Measurements from ENCODE around the gene BAG3.
"Not testable (repeated sequence)": the region's sequence is repeated elsewhere in the genome, so short reads cannot be mapped to it uniquely, and the experiment has no call there.

The BAG3 gene

DNA sequence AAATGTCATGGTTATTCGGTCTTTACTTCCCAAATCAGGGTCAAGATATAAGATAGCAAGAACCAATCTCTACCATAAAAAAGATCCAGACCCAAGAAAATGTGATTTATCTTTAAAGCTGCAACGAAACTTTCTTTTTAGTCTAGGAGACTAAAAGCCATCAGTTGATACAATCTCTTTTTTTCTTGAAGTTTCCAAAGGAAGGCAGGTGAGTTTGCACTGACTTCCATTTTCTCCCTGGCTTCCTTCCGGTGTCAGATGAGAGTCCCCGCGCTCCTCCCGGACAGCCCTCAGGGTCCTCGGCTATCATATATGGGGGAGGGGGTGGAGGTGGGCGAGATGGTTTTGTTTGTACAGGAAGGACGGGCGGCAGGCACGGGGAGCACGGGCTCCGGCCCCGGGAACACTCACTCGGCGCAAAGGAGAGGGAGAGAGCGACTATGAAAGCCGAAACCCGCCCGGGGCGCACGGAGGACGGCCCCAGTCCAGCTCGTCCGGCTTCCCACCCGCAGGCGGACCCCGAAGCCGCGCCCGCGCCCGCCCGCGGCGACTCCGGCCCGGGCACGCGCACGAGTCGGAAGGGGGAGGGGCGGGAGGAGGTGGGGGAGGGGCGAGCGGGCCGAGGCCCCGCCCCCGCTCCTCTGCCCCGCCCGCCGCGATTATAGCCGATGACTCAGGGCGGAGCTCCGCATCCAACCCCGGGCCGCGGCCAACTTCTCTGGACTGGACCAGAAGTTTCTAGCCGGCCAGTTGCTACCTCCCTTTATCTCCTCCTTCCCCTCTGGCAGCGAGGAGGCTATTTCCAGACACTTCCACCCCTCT lies at the start of gene BAG3:
Gene BAG3, plus strand, starts transcription at position 689 of the 822 bp plus-strand sequence. CDS start 296 bp downstream, outside the sequence.
- DNase-seq (ENCODE audit: low read depth in 2 of 2): peak; percentile 57 to 70

DNA sequence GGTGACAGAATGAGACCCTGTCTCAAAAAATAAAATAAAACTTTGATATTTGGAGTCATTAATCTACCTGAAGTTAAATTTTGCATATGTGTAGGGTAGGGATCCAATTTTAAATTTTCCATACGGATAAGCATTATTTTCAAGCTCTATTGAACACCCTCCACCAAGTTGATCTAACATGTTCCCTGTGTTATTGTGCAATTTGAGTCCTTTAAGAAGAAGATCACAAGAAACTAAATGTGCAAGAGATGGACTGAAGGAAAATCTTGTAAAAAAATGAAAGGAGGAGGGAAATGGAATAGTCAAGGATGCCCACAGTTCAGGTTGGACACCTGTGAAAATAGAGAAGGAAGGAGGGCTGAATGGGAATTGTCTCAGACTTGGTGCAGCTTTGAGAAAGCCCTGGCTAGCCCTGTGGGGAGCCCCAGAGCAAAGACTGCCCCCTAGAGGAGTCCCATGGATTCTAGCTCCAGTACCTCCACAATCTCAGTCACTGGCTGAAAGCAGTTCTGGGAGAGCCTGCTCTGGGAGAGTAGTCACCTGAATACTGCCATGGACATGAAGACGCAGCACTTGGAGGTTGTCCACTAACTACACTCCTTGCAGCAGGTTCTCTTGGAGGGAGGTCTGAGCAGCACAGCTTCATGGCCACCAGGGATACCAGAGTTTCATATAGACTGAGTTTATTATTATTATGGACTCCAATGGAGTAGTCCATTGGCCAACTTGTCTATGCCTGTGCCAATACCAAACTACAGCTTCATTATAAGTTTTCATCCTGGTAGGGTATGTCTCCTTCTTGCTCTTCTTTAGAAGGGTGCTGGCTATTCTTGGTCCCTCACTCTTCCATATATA lies 48.7 kb upstream of the BAG3 start:
- DNase-seq (ENCODE audit: low read depth in 2 of 2): no peak

DNA sequence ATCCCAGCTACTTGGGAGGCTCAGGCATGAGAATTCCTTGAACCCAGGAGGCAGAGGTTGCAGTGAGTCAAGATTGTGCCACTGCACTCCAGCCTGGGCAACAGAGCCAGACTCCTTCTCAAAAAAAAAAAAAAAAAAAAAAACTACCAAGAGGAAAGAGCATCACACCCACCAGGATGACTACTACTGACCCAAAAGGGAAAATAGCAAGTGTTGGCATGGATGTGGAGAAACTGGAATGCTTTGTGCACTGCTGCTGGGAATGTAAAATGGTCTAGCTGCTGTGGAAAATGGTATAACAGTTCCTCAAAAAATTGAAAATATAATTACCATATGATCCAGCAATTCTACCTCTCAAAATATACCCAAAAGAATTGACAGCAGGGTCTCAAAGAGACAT lies 46.7 kb upstream of the BAG3 start:
- no peak for DNase-seq (ENCODE audit: low read depth in 2 of 2)

DNA sequence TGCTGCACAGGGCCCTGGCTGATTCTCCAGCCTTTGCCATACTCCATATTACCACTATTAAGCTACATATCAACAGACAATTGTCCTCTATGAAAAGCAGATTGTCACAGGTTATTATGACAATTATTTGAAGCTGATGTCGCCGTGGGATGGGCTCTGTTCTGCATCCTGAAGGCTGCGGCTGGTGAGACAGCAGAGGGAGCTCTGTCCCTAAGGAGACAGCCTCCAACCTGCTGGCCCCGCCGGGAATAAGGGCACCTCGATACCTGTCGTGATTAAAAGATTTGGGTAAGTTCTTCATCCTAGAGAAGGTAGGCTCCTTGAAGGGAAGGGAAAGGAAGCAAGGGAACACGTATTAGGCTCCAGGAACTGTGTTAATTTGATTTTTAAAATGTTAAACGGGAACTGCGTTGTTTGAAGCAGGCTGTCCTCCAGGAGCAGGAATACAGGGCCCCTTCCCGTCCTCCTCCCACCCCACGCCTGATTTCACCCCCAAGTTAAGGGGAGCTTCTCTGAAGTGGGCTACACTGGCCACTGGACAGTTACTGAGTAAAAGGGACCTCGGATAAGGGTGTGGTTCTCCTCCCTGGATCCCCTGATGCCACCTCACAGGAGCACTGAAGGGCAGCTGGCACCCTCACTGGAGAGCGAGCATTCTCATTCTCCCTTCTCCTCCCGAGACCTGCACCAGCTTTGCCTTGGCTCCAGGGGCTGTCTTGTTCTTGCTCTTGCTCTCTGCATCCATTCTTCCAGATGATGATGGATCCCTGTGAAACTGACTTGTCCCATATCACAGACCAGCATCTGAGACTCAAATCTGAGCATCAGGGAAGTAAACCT lies 42.6 kb upstream of the BAG3 start:
- no peak for DNase-seq (ENCODE audit: low read depth in 2 of 2)

DNA sequence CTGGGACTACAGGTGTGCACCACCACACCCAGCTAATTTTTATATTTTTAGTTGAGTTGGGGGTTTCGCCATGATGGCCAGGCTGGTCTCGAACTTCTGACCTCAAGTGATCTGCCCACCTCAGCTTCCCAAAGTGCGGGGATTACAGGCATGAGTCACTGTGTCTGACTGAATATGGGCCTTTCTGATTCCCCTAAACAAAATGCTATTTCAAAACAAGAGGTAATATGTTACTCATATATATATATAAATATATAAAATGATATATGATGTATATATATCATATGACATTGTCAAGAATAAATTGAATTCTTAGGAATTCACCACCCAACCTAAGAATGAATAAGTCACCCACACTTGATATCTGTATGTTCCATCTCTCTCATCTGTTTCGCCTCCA lies 41.7 kb upstream of the BAG3 start:
- no peak for DNase-seq (ENCODE audit: low read depth in 2 of 2)

DNA sequence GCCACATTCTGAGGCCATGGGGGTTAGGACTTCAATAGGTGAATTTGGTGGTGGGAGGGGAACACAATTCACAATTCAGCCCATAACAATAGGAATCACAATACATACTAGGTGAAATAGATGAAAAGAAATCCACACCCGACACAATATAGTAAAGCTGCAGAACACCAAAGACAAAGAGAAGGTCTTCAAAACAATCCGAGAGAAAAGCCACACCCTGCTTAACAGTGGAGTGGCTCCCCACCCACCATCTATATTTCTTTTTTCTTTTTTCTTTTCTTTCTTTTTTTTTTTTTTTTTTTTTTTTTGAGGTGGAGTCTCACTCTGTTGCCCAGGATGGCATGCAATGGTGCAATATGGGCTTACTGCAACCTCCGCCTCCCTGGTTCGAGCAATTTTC lies 39.7 kb upstream of the BAG3 start:
- DNase-seq (ENCODE audit: low read depth in 2 of 2): no peak

DNA sequence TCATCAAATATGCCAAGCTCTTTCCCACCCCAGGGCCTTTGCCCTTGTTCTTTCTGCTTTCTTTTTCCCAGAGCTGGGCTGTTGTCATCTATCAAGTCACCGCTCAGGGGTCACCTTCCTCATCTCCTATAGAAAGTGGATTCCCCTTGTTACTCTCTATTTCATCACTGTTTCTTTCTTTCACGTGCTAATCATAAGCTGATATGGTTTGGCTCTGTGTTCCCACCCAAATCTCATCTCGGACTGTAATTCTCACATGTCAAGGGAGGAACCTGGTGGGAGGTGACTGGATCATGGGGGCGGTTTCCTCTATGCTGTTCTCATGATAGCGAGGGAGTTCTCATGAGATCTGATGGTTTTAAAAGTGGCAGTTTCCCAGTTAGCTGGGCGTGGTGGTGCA lies 37.4 kb upstream of the BAG3 start:
- DNase-seq (ENCODE audit: low read depth in 2 of 2): no peak

DNA sequence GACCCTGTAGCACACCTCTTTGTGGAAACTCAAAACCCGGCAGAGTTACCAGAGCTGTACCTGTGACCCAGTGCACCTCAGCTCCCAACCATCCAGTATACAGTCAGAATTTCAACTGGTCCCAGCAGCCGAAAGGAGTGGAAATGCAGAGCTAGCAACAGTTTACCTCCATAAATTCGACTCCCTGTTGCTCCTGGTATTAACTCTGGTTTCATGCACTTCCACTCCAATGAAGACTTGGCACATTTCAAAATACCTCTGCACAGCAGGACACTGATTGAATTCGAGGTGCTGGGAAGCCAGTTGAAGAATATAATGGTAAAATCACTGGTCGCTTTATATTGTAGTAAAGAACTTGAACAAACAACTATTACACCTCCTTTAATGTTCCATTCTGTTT lies 36.5 kb upstream of the BAG3 start:
- DNase-seq (ENCODE audit: low read depth in 2 of 2): no peak

DNA sequence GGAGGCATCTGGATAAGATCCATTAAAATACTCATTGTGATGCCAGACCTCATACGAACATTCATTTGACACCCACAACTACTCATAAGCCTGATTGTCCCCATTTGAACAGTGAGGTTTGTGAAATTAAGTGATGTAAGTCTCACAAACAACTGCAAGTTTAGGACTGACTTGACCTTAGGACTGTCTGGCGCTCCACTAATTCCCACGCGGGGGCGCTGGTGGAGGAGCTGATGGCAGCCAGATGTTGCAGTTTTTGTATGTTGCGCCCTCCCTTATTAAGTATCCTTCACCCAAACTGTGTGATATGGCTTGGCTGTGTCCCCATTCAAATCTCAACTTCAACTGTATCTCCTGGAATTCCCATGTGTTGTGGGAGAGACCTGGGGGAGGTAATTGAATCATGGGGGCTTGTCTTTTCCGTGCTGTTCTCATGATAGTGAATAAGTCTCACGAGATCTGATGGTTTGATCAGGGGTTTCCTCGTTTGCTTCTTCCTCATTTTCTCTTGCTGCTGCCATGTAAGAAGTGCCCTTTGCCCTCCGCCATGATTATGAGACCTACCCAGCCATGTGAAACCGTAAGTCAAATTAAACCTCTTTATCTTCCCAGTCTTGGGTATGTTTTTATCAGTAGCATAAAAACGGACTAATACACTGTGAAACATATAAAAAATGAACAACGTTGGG lies 34.2 kb upstream of the BAG3 start:
- DNase-seq (ENCODE audit: low read depth in 2 of 2): no peak

DNA sequence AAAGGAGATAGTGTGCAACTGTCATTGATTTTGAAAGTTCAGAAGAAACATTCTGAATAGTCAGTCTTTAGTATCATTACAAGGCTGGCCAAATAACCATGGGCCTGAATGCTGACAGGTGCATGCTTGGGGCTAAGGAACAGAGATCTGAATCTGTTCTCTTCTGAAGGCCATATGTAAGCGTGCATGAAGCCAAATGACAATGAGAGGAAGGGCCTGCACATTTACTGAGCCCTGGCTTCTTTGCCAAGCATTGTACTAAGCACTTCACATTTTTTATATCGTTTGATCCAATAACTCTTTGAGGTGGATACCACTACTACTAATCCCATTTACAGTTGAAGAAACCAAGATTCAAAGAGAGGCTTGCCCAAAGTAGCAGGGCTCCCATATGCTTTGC lies 32.0 kb upstream of the BAG3 start:
- no peak for DNase-seq (ENCODE audit: low read depth in 2 of 2)

DNA sequence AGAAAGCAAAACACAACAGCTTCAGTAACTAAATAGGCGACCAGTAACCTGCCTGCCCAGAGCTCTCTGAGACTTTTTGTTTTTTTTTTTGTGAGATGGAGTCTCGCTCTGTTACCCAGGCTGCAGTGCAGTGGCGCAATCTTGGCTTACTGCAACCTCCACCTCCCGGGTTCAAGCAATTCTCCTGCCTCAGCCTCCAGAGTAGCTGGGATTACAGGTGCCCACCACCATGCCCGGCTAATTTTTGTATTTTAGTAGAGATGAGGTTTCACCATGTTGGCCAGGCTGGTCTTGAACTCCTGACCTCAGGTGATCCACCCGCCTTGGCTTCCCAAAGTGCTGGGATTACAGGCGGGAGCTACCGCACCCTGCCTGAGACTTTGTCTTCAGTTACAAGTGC lies 31.4 kb upstream of the BAG3 start:
- DNase-seq (ENCODE audit: low read depth in 2 of 2): not testable (repeated sequence)

DNA sequence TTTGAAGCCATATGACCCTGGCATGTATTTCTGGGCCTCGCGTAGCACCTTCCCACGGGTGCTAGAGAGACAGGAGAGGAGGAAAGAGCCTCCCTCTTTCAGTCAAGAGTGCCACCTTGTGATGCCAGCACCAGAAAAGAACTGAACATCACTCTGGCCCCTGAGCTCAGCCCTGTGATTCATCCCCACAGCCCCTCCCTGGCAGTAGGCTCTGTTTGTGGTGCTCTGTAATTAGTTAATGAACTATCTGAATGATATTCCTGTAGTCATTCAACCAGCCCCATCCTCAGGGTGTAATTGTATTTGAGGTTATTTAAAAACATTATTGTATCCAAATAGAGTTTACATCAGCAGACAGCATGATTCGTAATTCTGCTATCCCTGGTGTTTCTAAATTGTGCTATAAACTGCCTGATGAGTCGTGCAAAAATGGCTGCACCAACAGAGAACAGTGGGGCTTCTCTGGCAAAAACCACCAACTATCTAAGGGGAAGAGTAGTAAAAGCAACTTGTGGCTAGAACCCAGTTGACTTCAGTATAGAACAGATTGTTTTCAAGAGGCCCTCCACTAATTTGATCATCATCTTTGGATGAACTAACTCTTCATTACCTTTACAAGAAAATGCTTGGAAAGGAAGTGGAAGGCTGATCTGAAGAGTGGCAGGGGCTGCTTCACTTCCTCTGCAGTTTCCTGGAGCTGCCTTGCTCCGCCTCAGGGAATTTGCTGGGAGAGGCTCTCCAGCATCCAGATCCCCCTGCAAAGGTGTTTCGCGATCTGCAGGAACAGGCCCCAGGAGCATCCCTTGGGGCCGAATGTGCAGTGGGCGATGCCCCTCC lies 30.7 kb upstream of the BAG3 start:
- no peak for DNase-seq (ENCODE audit: low read depth in 2 of 2)

DNA sequence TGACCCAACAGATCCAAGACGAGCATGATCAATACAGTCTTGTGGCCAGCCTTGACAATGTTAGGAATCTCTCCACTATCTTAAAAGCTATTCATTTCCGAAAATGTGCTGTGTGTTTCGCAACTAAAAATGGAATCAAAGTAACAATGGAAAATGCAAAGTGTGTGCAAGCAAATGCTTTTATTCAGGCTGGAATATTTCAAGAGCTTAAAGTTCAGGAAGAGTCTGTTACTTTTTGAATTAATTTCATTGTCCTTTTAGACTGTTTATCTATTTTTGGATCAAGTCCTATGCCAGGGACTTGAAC lies 30.1 kb upstream of the BAG3 start:
- DNase-seq (ENCODE audit: low read depth in 2 of 2): no peak

DNA sequence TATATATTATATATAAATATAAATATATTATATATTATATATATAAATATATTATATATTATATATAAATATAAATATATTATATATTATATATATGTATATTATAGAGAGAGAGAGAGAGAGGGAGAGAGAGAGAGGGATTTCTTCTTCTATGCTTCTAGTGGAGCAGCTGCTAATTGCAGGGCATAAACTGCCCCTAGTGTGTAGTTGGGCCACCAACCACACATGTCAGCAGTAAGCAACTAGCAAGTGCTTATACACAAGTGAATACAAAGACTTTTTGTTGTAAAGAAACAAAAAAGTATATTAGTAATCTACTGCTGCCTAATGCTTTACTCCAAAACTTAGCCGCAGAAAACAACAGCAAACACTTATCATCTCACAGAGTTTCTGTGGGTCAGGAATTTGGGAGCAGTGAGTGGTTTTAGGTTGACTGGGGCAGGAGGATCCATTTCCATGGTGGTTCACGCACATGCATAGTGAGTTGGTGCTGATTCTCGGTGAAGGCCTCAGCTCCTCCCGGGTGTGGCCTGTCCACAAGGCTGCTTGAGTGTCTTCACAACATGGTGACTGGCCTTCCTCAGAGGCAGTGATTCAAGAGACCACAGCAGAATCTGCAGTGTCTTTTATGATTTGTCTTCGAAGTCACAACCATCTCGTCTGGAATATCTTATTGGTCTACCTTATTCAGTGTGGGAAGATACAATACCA lies 25.5 kb upstream of the BAG3 start:
- DNase-seq (ENCODE audit: low read depth in 2 of 2): no peak

DNA sequence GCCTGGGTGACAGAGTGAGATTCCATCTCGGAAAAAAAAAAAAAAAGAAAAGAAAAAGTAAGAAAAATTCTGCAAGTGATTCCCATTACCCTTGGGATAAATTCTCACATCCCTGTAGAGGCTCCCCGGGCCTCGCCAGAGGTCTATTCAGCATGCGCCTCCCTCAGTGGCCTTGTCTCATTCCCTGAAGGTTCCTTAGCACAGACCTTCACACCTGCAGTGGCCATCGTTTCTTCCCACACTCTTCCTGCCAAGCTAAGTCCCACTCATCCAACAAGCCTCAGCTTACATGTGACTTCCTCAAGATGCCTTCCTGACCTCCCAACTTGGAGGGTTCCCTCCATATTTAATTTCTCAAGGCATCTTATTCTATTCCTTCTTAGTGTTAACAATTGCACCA lies 20.9 kb upstream of the BAG3 start:
- no peak for DNase-seq (ENCODE audit: low read depth in 2 of 2)

DNA sequence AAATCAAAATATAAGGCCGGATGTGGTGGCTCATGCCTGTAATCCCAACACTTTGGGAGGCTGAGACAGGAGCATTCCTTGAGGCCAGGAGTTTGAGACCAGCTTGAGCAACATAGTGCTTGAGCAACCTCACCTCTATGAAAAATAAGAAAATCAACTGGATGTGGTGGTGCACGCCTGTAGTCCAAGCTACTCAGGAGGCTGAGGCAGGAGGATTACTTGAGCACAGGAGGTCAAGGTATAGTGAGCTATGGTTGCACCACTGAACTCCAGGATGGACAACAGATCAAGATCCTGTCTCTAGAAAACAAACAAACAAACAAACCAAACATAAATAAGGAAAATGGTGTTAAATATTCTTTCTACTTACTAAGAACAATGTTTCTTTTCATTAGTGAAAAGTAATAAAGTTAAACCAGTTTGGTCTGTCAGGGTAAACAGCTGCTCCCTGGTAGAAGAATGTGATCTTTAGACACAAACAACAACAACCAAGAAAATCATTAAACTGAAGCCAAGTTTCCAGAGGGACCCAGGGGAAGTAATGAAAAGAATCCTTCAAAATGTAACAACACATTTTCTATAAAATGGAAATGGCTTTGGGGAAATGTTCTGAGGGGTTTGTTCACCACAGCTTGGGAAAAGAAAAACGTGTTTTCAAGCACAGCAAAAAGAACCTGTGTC lies 17.5 kb upstream of the BAG3 start:
- DNase-seq (ENCODE audit: low read depth in 2 of 2): no peak

DNA sequence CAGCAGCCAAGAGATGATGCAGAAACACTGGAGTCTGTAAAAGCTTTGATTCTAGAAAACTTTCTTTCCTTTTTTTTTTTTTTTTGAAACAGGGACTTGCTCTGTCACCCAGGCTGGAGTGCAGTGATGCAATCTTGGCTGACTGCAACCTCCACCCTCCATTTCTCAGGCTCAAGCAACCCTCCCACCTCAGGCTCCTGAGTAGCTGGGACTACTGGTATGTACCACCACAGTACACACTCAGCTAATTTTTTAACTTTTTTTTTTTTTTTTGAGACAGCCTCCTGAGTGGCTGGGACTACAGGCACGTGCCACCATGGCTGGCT lies 17.0 kb upstream of the BAG3 start:
- no peak for DNase-seq (ENCODE audit: low read depth in 2 of 2)

DNA sequence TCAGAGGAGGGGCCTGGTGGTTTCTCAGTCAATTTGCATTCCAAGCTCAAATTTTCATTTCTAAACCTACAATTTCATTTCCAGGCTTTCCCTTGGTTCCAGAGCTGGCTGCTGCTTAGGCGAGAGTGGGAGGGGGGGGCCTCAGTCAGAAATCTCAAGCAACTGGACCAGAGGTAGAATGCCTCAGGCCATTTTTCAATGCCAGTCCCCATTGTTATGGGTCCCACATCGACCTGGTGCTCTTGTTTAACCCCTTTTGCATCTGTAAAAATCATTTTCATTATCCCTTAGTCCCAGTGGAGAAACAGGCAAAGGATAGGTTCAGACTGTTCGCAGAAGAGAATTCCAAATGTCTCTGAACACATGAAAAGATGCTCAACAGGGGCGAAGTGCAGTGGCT lies 13.5 kb upstream of the BAG3 start:
- DNase-seq (ENCODE audit: low read depth in 2 of 2): no peak

DNA sequence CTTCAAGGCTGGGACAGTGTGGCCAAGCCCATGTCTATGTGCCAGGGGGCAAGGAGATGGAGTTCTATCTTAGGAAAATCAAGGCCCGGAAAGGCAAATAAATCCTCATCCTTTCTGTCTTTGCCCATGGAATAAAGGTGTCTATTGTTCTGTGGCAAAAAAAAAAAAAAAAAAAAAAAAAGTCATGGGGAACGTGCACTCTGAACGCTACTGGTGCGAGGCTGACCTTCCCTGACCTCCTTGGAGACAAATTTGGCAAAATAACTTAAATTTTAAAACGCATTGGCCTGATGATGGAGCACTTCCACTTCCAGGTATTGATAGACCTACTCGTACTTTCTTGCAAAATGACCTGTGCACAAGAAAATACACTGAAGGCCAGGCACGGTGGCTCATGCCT lies 12.2 kb upstream of the BAG3 start:
- DNase-seq (ENCODE audit: low read depth in 2 of 2): no peak

DNA sequence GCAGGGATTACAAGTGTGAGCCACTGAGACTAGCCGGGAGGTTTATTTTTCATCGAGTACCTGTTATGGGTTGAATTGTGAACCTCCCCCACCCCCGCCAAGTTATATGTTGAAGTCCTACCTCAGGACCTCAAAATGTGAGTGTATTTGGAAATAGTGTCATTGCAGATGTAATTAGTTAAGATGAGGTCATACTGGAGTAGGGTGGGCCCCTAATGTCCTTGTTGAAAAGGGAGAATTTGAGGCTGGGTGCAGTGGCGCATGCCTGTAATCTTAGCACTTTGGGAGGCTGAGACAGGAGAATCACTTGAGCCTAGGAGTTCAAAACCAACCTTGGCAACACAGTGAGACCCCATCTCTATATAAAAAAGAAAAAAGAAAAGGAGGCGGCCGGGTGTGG lies 10.8 kb upstream of the BAG3 start:
- no peak for DNase-seq (ENCODE audit: low read depth in 2 of 2)

Data from stimulated activated CD8-positive, alpha-beta memory T cell treated with anti-CD3 and anti-CD28 coated beads, Interleukin-15, amount 100 ng/mL, for 4 hours (primary cell).